Neural progenitor cell (in vitro differentiated cells): ENCODE data around the gene XPO4.

ENCODE experiments used
- EZH2 ChIP-seq: fragments of 200-600 bp; sonication (generic); IDR thresholded peaks from 2 replicates; pipeline ENCODE4 v1.6.1; 2017; ENCODE audit warnings: antibody characterized with exemption, mild to moderate bottlenecking, moderate library complexity
- EZH2phosphoT487 ChIP-seq: fragments of 200-600 bp; sonication (generic); IDR thresholded peaks from 2 replicates; pipeline ENCODE4 v1.6.1; 2017; ENCODE audit warnings: antibody characterized with exemption
- TF ChIP-seq, protein P1 (sequence below): fragments of 200-600 bp; sonication (generic); IDR thresholded peaks from 2 replicates; pipeline ENCODE4 v1.5.1; 2017; ENCODE audit warnings: antibody characterized with exemption, mild to moderate bottlenecking

- TF ChIP-seq EZH2 (no peak), EZH2phosphoT487 (no peak)
- TF ChIP-seq, protein P1, sequence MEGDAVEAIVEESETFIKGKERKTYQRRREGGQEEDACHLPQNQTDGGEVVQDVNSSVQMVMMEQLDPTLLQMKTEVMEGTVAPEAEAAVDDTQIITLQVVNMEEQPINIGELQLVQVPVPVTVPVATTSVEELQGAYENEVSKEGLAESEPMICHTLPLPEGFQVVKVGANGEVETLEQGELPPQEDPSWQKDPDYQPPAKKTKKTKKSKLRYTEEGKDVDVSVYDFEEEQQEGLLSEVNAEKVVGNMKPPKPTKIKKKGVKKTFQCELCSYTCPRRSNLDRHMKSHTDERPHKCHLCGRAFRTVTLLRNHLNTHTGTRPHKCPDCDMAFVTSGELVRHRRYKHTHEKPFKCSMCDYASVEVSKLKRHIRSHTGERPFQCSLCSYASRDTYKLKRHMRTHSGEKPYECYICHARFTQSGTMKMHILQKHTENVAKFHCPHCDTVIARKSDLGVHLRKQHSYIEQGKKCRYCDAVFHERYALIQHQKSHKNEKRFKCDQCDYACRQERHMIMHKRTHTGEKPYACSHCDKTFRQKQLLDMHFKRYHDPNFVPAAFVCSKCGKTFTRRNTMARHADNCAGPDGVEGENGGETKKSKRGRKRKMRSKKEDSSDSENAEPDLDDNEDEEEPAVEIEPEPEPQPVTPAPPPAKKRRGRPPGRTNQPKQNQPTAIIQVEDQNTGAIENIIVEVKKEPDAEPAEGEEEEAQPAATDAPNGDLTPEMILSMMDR: no peak
Measured at GRCh38 chr13:20902438-20903163, at the start of gene XPO4.
